PFSK-1 (cell line): ENCODE measurements around the gene TENT5D.

ENCODE experiments used
- FOXP2 ChIP-seq: optimal IDR thresholded peaks from 2 replicates; pipeline ENCODE3; 2011; ENCODE audit warnings: borderline replicate concordance, control low read depth, inconsistent platforms; ENCODE audit not compliant: insufficient read depth; ENCODE audit errors: extremely low read length, extremely low read depth
- POLR2AphosphoS5 ChIP-seq: IDR thresholded peaks from 2 replicates; pipeline ENCODE4 v1.6.1; 2012; ENCODE audit warnings: low read depth, mild to moderate bottlenecking, control low read depth, low read length, moderate library complexity
- REST ChIP-seq, 2 experiments: IDR thresholded peaks; 2 replicates each; pipeline versions ENCODE4 v1.6.1 to v1.8.0; 2011 to 2012; ENCODE audit warnings: low read depth in 2 of 2, low read length in 2 of 2, control low read depth in 1 of 2, inconsistent platforms in 1 of 2, mild to moderate bottlenecking in 1 of 2, moderate library complexity in 1 of 2; ENCODE audit not compliant: insufficient read depth in 1 of 2
- SIN3A ChIP-seq: IDR thresholded peaks from 2 replicates; pipeline ENCODE4 v1.6.1; 2012; ENCODE audit warnings: mild to moderate bottlenecking, low read length, moderate library complexity, borderline replicate concordance; ENCODE audit not compliant: insufficient read depth
- TAF1 ChIP-seq: IDR thresholded peaks from 2 replicates; pipeline ENCODE4 v1.6.1; 2012; ENCODE audit warnings: low read length, control low read depth, borderline replicate concordance; ENCODE audit not compliant: insufficient read depth

Gene TENT5D

DNA sequence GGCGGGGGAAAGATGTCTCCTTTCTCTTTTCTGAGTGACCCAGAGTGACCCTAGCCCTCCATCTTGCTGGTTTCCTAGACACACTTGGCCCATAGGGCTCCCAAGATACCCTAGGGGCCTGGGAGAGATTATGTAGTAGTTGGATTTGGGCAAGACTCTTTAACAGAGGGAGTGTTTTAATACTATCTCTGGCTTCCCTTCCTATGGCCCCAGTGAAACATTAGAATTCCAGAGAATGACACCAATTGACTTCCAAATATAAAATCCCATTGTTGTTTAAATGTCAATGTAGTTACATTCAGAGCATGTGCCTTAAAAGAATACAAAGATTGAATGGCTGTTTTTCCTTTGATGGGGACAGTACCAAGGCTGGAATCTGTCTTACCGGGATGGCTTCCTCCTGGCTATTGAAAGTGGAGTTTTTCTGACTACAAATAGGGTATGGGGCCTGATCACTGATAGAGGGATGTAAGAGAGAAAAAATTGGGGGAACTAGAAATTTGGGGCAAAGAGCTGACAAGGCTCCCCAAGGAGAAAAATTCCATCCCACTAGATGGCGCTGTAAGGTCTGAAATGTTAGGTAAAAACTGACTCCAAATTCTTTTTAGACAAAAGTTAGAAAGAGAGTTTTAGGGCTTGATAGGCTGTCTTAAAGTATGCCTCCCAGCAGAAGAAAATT, 10.7 kb downstream of the TENT5D start:
- TF ChIP-seq POLR2AphosphoS5: no peak
- no peak for TF ChIP-seq FOXP2
- no peak for TF ChIP-seq TAF1
- TF ChIP-seq SIN3A: no peak
- no peak for TF ChIP-seq REST (IDR thresholded peaks at IDR 0.05; ENCODE audit: insufficient read depth in 1 of 2, low read depth in 2 of 2, low read length in 2 of 2)

GRCh38 chrX:80431505-80431832, 11.2 kb downstream of the TENT5D start:
- TF ChIP-seq FOXP2 (no peak), TAF1 (no peak), REST (IDR thresholded peaks at IDR 0.05; ENCODE audit: insufficient read depth in 1 of 2, low read depth in 2 of 2, low read length in 2 of 2) (no peak), POLR2AphosphoS5 (no peak), SIN3A (no peak)

DNA sequence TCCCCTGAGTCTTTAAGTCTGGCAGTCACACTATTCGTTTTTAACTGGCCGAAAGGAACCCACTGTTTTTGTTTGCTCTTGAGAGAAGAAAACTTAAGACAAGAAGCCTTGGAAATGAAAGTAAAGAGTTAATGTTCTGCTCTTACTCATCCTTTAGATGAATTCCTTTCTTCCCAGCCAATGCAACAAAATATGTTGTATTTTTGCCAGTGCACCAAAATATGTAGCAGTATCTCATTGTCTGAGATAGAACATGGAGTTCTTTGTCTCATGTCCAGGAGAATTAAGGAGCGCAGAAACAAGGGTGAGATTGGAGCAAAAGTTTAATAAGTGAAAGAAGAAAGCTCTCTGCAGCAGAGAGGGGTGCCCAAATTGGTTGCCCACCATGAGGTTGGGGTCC, 12.2 kb downstream of the TENT5D start:
- TF ChIP-seq FOXP2 (no peak), POLR2AphosphoS5 (no peak), TAF1 (no peak), REST (IDR thresholded peaks at IDR 0.05; ENCODE audit: insufficient read depth in 1 of 2, low read depth in 2 of 2, low read length in 2 of 2) (no peak), SIN3A (no peak)

- TF ChIP-seq SIN3A (no peak), FOXP2 (no peak), REST (IDR thresholded peaks at IDR 0.05; ENCODE audit: insufficient read depth in 1 of 2, low read depth in 2 of 2, low read length in 2 of 2) (no peak), POLR2AphosphoS5 (no peak), TAF1 (no peak)
These were observed 12.6 kb downstream of the TENT5D start for GRCh38 chrX:80432863-80433262.

GRCh38 chrX:80471582-80471981, 51.3 kb downstream of the TENT5D start:
- TF ChIP-seq SIN3A (no peak), POLR2AphosphoS5 (no peak), REST (IDR thresholded peaks at IDR 0.05; ENCODE audit: insufficient read depth in 1 of 2, low read depth in 2 of 2, low read length in 2 of 2) (no peak), TAF1 (no peak), FOXP2 (no peak)
